Liver (tissue), 9 donors: ENCODE results near the gene NDOR1. TPM values are rescaled to one million over a fixed set of nuclear protein-coding genes. Genes with fewer than 3 reads are reported as not detected.
A peak's percentile ranks its signal among the peaks of the same experiment; 100 is the strongest.

Source experiments
- DNase-seq: peaks from one replicate; pipeline ENCODE4 v3.0.0-alpha.2; 2017; ENCODE audit warnings: low spot score
- H3K27ac ChIP-seq, 2 donors: one replicate each; pipeline ENCODE4 v1.7.0; 2013; ENCODE audit warnings: inconsistent platforms in 2 of 2, low read length in 2 of 2, control low read depth in 1 of 2, low read depth in 1 of 2, mild to moderate bottlenecking in 1 of 2
- H3K27me3 ChIP-seq, 4 donors: one replicate each; pipeline versions ENCODE4 v1.6.1 to v1.7.0; 2013; ENCODE audit warnings: low read length in 3 of 4, inconsistent platforms in 1 of 4, mild to moderate bottlenecking in 1 of 4, moderate library complexity in 1 of 4; ENCODE audit not compliant: control insufficient read depth in 4 of 4, insufficient read depth in 4 of 4
- H3K36me3 ChIP-seq, 4 donors: one replicate each; pipeline versions ENCODE4 v1.6.1 to v1.7.0; 2013; ENCODE audit warnings: low read length in 3 of 4, mild to moderate bottlenecking in 3 of 4, low read depth in 1 of 4, moderate library complexity in 1 of 4; ENCODE audit not compliant: control insufficient read depth in 4 of 4, insufficient read depth in 3 of 4
- H3K4me1 ChIP-seq, 4 donors: one replicate each; pipeline versions ENCODE4 v1.6.1 to v1.7.0; 2013; ENCODE audit warnings: low read length in 3 of 4, mild to moderate bottlenecking in 3 of 4, moderate library complexity in 1 of 4; ENCODE audit not compliant: control insufficient read depth in 4 of 4, insufficient read depth in 4 of 4
- H3K4me3 ChIP-seq, 3 donors: one replicate each; pipeline versions ENCODE4 v1.6.1 to v1.7.0; 2013; ENCODE audit warnings: low read length in 3 of 3, control low read depth in 1 of 3, low read depth in 1 of 3, mild to moderate bottlenecking in 1 of 3
- H3K9ac ChIP-seq, 2 donors: one replicate each; pipeline ENCODE4 v1.7.0; 2013; ENCODE audit warnings: low read length in 2 of 2, mild to moderate bottlenecking in 2 of 2, moderate library complexity in 2 of 2, control low read depth in 1 of 2, low read depth in 1 of 2
- H3K9me3 ChIP-seq, 4 donors: one replicate each; pipeline versions ENCODE4 v1.6.1 to v1.7.0; 2013; ENCODE audit warnings: low read length in 3 of 4; ENCODE audit not compliant: control insufficient read depth in 4 of 4
- EGR1 ChIP-seq, 2 donors: IDR thresholded peaks; 2 replicates each; pipeline ENCODE4 v1.6.1; 2016 to 2018; ENCODE audit warnings: antibody characterized with exemption in 2 of 2, low read depth in 2 of 2
- GABPA ChIP-seq, 2 donors: IDR thresholded peaks in 1 of 2; conservative IDR thresholded peaks in 1 of 2; 2 replicates each; pipeline ENCODE4 v1.6.1; 2016; ENCODE audit warnings: antibody characterized with exemption in 2 of 2, mild to moderate bottlenecking in 1 of 2, moderate library complexity in 1 of 2
- HNF4G ChIP-seq: IDR thresholded peaks from 2 replicates; pipeline ENCODE4 v1.6.1; 2016; ENCODE audit warnings: antibody characterized with exemption
- RAD21 ChIP-seq, 2 donors: IDR thresholded peaks; 2 replicates each; pipeline ENCODE4 v1.6.1; 2016; ENCODE audit warnings: antibody characterized with exemption in 2 of 2, mild to moderate bottlenecking in 2 of 2
- RXRA ChIP-seq, 2 donors: IDR thresholded peaks; 2 replicates each; pipeline ENCODE4 v1.6.1; 2017 to 2018; ENCODE audit warnings: antibody characterized with exemption in 2 of 2, mild to moderate bottlenecking in 1 of 2
- SP1 ChIP-seq: IDR thresholded peaks from 2 replicates; pipeline ENCODE4 v1.6.1; 2018; ENCODE audit warnings: antibody characterized with exemption, mild to moderate bottlenecking
- WGBS: extraction: QIAGEN DNeasy Blood & Tissue Kit; methylation state at CpG from one replicate; pipeline ENCODE4 v1.1.7; 2013; 5-methylcytosine and 5-hydroxymethylcytosine counted together
- polyA plus RNA-seq, 2 donors: library from polyadenylated mRNA; stranded (reverse) in 1 of 2; unstranded in 1 of 2; fragments of 200-250 nt in 1 of 2; fragments of >200 nt in 1 of 2; fragmentation: Nextera tagmentation in 1 of 2; extraction: Ambion mirVana in 1 of 2; gene quantifications; one replicate each; pipeline versions ENCODE4 v1.2.1 to v1.2.3, GENCODE V29; 2013 to 2015
- total RNA-seq, 2 donors: library from RNA; depleted of rRNA; stranded (reverse); fragments of >200 nt; gene quantifications; one replicate each; pipeline ENCODE4 v1.2.3, GENCODE V29; 2014
- TF ChIP-seq, protein P1 (sequence below): IDR thresholded peaks from 2 replicates; pipeline ENCODE4 v1.6.1; 2016; ENCODE audit warnings: antibody characterized with exemption
- TF ChIP-seq, protein P2 (sequence below): IDR thresholded peaks from 2 replicates; pipeline ENCODE4 v1.6.1; 2016; ENCODE audit warnings: antibody characterized with exemption
- donor health status: healthy.
- donor health status: healthy.
- donor health status: healthy.
- donor health status: healthy.
- donor health status: healthy.

Gene NDOR1
- total and polyA plus RNA-seq, 4 donors: 2.5 to 4.7 (median 3.2) TPM

GRCh38 chr9:137190315-137190856 is 15.1 kb upstream of the NDOR1 start:
- whole genome bisulfite sequencing: 77% methylated on average over 9 of the region's 9 CpGs
- H3K36me3 ChIP-seq: peaks cover 3 to 24% (median 6%) of the 10 kb centered on the region in 4 donors
- H3K9ac ChIP-seq: no peak overlapping the region
- TF ChIP-seq RAD21 (IDR thresholded peaks at IDR 0.05) (peak in 1 of 2 donors; percentile 18), RXRA (IDR thresholded peaks at IDR 0.05) (no peak)
- H3K27me3 ChIP-seq: no peaks in the 10 kb centered on the region
- no peak overlapping the region for H3K27ac ChIP-seq
- DNase-seq: no peak
- no peak overlapping the region for H3K4me3 ChIP-seq
- no peaks in the 10 kb centered on the region for H3K9me3 ChIP-seq
- peaks cover 32 to 67% (median 53%) of the 10 kb centered on the region in 4 donors for H3K4me1 ChIP-seq

DNA sequence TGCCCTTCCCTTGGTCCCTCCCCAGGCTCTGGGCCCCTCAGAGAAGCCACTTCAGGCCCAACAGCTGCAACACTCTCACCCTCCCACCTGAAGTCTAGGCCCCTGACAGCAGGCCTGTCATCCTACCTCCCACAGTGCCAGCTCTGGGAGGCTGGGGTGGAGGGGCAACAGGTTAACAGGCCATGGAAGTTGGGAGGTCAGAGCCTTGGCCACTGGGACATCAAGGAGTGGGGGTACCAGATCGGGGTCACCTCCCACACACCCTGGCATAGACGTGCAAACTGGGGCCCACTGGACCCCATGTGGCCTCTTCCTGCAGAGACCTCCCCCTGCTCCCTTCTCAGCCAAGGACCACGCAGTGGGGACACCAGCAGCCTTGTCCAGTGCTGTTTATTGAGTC is 14.3 kb upstream of the NDOR1 start:
- H3K27me3 ChIP-seq: no peaks in the 10 kb centered on the region
- peaks cover 38 to 71% (median 59%) of the 10 kb centered on the region in 4 donors for H3K4me1 ChIP-seq
- no peak overlapping the region for H3K27ac ChIP-seq
- no peak overlapping the region for H3K4me3 ChIP-seq
- no peaks in the 10 kb centered on the region for H3K9me3 ChIP-seq
- 84% methylated on average over 3 of the region's 3 CpGs for WGBS
- TF ChIP-seq, protein P1, sequence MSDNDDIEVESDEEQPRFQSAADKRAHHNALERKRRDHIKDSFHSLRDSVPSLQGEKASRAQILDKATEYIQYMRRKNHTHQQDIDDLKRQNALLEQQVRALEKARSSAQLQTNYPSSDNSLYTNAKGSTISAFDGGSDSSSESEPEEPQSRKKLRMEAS: no peak
- TF ChIP-seq EGR1 (IDR thresholded peaks at IDR 0.05; ENCODE audit: low read depth in 2 of 2) (no peak), HNF4G (no peak)
- TF ChIP-seq, protein P2, sequence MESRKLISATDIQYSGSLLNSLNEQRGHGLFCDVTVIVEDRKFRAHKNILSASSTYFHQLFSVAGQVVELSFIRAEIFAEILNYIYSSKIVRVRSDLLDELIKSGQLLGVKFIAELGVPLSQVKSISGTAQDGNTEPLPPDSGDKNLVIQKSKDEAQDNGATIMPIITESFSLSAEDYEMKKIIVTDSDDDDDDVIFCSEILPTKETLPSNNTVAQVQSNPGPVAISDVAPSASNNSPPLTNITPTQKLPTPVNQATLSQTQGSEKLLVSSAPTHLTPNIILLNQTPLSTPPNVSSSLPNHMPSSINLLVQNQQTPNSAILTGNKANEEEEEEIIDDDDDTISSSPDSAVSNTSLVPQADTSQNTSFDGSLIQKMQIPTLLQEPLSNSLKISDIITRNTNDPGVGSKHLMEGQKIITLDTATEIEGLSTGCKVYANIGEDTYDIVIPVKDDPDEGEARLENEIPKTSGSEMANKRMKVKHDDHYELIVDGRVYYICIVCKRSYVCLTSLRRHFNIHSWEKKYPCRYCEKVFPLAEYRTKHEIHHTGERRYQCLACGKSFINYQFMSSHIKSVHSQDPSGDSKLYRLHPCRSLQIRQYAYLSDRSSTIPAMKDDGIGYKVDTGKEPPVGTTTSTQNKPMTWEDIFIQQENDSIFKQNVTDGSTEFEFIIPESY: no peak
- DNase-seq: no peak
- H3K9ac ChIP-seq: no peak overlapping the region
- peaks cover 3 to 17% (median 5%) of the 10 kb centered on the region in 4 donors for H3K36me3 ChIP-seq

DNA sequence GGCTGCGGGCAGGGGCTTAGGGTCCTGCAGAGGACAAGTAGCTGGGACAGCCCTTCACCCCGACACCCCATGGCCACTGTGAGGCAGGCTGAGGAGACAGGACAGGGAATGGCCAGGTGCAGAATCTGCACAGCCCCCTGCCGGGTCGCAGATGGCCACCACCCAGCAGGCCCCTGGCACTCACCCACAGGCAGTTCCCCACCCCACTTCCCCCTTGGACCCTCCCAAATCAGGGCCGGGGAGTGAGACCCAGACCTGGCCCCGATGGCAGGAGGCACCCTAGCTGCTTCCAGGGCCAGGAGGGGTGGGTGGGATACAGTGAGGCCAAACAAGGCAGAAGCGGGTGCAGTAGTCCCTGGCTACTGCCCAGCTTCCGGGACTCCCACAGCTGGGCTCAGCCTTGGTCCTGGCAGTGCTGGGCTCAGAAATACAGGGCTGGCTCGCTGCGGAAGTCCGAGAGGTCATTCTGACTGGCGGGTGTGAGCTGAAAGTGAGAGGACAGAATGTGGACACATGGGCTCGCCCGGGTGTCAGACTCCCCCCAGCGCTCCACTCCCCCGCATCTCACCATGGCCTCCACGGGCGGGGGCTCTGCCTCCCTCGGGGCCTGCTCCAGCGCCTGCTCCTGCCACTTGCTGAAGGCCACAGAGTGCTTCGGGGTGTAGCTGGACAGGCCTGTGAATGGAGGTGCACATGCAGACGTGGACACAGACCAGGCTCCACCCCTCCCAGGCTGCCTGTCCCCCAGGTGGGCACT is 13.6 kb upstream of the NDOR1 start:
- peaks cover 3 to 17% (median 5%) of the 10 kb centered on the region in 4 donors for H3K36me3 ChIP-seq
- no peak for TF ChIP-seq GABPA (IDR thresholded peaks at IDR 0.05 in 1 of 2, conservative IDR thresholded peaks at IDR 0.05 in 1 of 2)
- H3K27ac ChIP-seq: no peak overlapping the region
- H3K9me3 ChIP-seq: no peaks in the 10 kb centered on the region
- no peaks in the 10 kb centered on the region for H3K27me3 ChIP-seq
- no peak overlapping the region for H3K9ac ChIP-seq
- WGBS: 91% methylated on average over 22 of the region's 22 CpGs
- no peak overlapping the region for H3K4me3 ChIP-seq
- DNase-seq: no peak
- peaks cover 35 to 71% (median 59%) of the 10 kb centered on the region in 4 donors for H3K4me1 ChIP-seq

DNA sequence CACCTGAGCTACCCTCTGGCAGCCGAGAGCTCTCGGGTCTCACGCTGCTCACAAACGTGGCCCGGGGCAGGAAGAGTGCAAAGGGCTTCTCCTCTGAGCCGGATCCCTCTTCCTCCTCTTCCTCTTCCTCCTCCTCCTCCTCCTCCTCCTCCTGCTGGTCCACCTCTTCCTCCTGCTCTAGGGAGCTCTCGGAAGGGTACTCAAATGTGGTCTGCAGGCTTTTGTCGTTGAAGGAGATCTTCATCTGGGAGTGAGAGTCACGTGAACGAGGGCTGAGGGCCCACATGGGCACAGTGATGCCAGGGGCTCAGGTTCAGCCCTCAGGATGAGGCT is 13.1 kb upstream of the NDOR1 start:
- TF ChIP-seq SP1: no peak
- 81% methylated on average over 10 of the region's 10 CpGs for WGBS
- H3K4me1 ChIP-seq: peaks cover 30 to 70% (median 58%) of the 10 kb centered on the region in 4 donors

More for the DNA sequence above, 13.1 kb upstream of the NDOR1 start:
- Histone ChIP-seq H3K27ac (no peak overlapping the region), H3K36me3 (peaks cover 3 to 17% (median 5%) of the 10 kb centered on the region in 4 donors), H3K9me3 (no peaks in the 10 kb centered on the region), H3K27me3 (no peaks in the 10 kb centered on the region), H3K4me3 (no peak overlapping the region), H3K9ac (no peak overlapping the region)
- no peak for DNase-seq
